ENCODE measurements around the gene USP5.
"Not testable (repeated sequence)": the region's sequence is repeated elsewhere in the genome, so short reads cannot be mapped to it uniquely, and the experiment has no call there.

Gene USP5

GRCh38 chr12:6866163-6866919 lies 14.4 kb downstream of the USP5 start:
- DNase-seq (ENCODE audit: low spot score), result peak; percentile 16

- peak; percentile 22 for DNase-seq (ENCODE audit: low spot score)
Measured at GRCh38 chr12:6866920-6867412, 15.0 kb downstream of the USP5 start.

GRCh38 chr12:6867413-6868210 lies 15.7 kb downstream of the USP5 start, which contains the start of gene TPI1:
Gene TPI1, plus strand, starts transcription at chr12:6867531. Its CDS starts 36 bp downstream, at chr12:6867567.
- DNase-seq (ENCODE audit: low spot score), result peak; percentile 85

- DNase-seq (ENCODE audit: low spot score), result peak; percentile 29
Measured at GRCh38 chr12:6868211-6869048, 16.5 kb downstream of the USP5 start.

- peak; percentile 88 for DNase-seq (ENCODE audit: low spot score)
Measured at GRCh38 chr12:6869049-6870021, 17.4 kb downstream of the USP5 start.

- DNase-seq (ENCODE audit: low spot score), result not testable (repeated sequence)
Measured at GRCh38 chr12:6870304-6870703, 18.4 kb downstream of the USP5 start.

GRCh38 chr12:6871052-6871957 lies 19.4 kb downstream of the USP5 start:
- peak; percentile 63 for DNase-seq (ENCODE audit: low spot score)

- peak; percentile 86 for DNase-seq (ENCODE audit: low spot score)
Measured at GRCh38 chr12:6872073-6873048, 20.4 kb downstream of the USP5 start.

- peak; percentile 91 for DNase-seq (ENCODE audit: low spot score)
Measured at GRCh38 chr12:6873094-6874014, 21.4 kb downstream of the USP5 start, which contains the start of gene SPSB2. Gene SPSB2, minus strand, starts transcription at chr12:6873303. Its CDS starts 402 bp downstream, at chr12:6872901.

- not testable (repeated sequence) for DNase-seq (ENCODE audit: low spot score)
Measured at GRCh38 chr12:6874015-6874368, 22.0 kb downstream of the USP5 start.

GRCh38 chr12:6879824-6880223 lies 27.9 kb downstream of the USP5 start:
- not testable (repeated sequence) for DNase-seq (ENCODE audit: low spot score)

- DNase-seq (ENCODE audit: low spot score), result no peak
Measured at GRCh38 chr12:6883252-6883651, 31.3 kb downstream of the USP5 start.

- no peak for DNase-seq (ENCODE audit: low spot score)
Measured at GRCh38 chr12:6883683-6884082, 31.7 kb downstream of the USP5 start.

- no peak for DNase-seq (ENCODE audit: low spot score)
Measured at GRCh38 chr12:6884539-6884938, 32.6 kb downstream of the USP5 start.

GRCh38 chr12:6886206-6886999 lies 34.5 kb downstream of the USP5 start:
- not testable (repeated sequence) for DNase-seq (ENCODE audit: low spot score)

- DNase-seq (ENCODE audit: low spot score), result no peak
Measured at GRCh38 chr12:6887460-6887859, 35.5 kb downstream of the USP5 start.

- no peak for DNase-seq (ENCODE audit: low spot score)
Measured at GRCh38 chr12:6888360-6888759, 36.4 kb downstream of the USP5 start.

Measured in HuH-7.5 (cell line).